ENCODE results near the gene ODF4.
"Not testable (repeated sequence)": the region's sequence is repeated elsewhere in the genome, so short reads cannot be mapped to it uniquely, and the experiment has no call there.

The ODF4 gene

GRCh38 chr17:8326511-8327302, 12.9 kb upstream of the ODF4 start:
- DNase-seq (ENCODE audit: low read depth): peak; percentile 27

GRCh38 chr17:8327303-8327649, 12.4 kb upstream of the ODF4 start:
- no peak for DNase-seq (ENCODE audit: low read depth)

- DNase-seq (ENCODE audit: low read depth): no peak
These were observed 7.5 kb upstream of the ODF4 start for GRCh38 chr17:8332128-8332527.

- DNase-seq (ENCODE audit: low read depth): no peak
These were observed 7.0 kb upstream of the ODF4 start for GRCh38 chr17:8332688-8333087.

- DNase-seq (ENCODE audit: low read depth): no peak
These were observed 6.4 kb upstream of the ODF4 start for GRCh38 chr17:8333281-8333680.

- DNase-seq (ENCODE audit: low read depth): no peak
These were observed 1.6 kb upstream of the ODF4 start for GRCh38 chr17:8337802-8338752.

- DNase-seq (ENCODE audit: low read depth): no peak
These were observed 893 bp upstream of the ODF4 start for GRCh38 chr17:8338753-8339140.

- DNase-seq (ENCODE audit: low read depth): no peak
These were observed 1.8 kb downstream of the ODF4 start for GRCh38 chr17:8341456-8341855.

- DNase-seq (ENCODE audit: low read depth): no peak
These were observed 5.5 kb downstream of the ODF4 start for GRCh38 chr17:8345052-8345690.

- no peak for DNase-seq (ENCODE audit: low read depth)
These were observed 6.5 kb downstream of the ODF4 start for GRCh38 chr17:8345951-8346665.

GRCh38 chr17:8347001-8347400, 7.4 kb downstream of the ODF4 start:
- DNase-seq (ENCODE audit: low read depth): not testable (repeated sequence)

GRCh38 chr17:8350339-8350738, 10.7 kb downstream of the ODF4 start:
- no peak for DNase-seq (ENCODE audit: low read depth)

- DNase-seq (ENCODE audit: low read depth): no peak
These were observed 14.1 kb downstream of the ODF4 start for GRCh38 chr17:8353736-8354135.

- no peak for DNase-seq (ENCODE audit: low read depth)
These were observed 14.6 kb downstream of the ODF4 start for GRCh38 chr17:8354236-8354635.

GRCh38 chr17:8357910-8358309, 18.3 kb downstream of the ODF4 start:
- DNase-seq (ENCODE audit: low read depth): no peak

- peak; percentile 81 for DNase-seq (ENCODE audit: low read depth)
These were observed 20.1 kb downstream of the ODF4 start for GRCh38 chr17:8359769-8360168.

- DNase-seq (ENCODE audit: low read depth): no peak
These were observed 20.6 kb downstream of the ODF4 start for GRCh38 chr17:8360260-8360659.

- no peak for DNase-seq (ENCODE audit: low read depth)
These were observed 21.1 kb downstream of the ODF4 start for GRCh38 chr17:8360751-8361150.

GRCh38 chr17:8362651-8363332, 23.2 kb downstream of the ODF4 start:
- DNase-seq (ENCODE audit: low read depth): peak; percentile 49

GRCh38 chr17:8365143-8365542, 25.5 kb downstream of the ODF4 start:
- DNase-seq (ENCODE audit: low read depth): peak; percentile 41

GRCh38 chr17:8366231-8366630, 26.6 kb downstream of the ODF4 start:
- DNase-seq (ENCODE audit: low read depth): peak; percentile 89

Data from iris pigment epithelial cell (primary cell).